Upper lobe of left lung (tissue), 6 donors: ENCODE measurements around the gene POU2F3. TPM values are rescaled to one million over a fixed set of nuclear protein-coding genes. Genes with fewer than 3 reads are reported as not detected.
"Not testable (repeated sequence)": the region's sequence is repeated elsewhere in the genome, so short reads cannot be mapped to it uniquely, and the experiment has no call there.

ENCODE experiments used
- ATAC-seq, 2 donors: fragments of 200-7000 bp; cut with Tn5 transposase; one replicate each; pipeline ENCODE4 v1.9.1; 2022; ENCODE audit warnings: mild to moderate bottlenecking in 2 of 2, moderate library complexity in 2 of 2; ENCODE audit not compliant: low FRiP score in 2 of 2
- DNase-seq, 2 donors: peaks; one replicate each; pipeline ENCODE4 v3.0.0-alpha.2; 2019 to 2020
- H3K27ac ChIP-seq, 4 donors: fragments of 200-600 bp; sonication (generic); one replicate each; pipeline ENCODE4 v1.5.1; 2016 to 2019
- H3K27me3 ChIP-seq, 4 donors: fragments of 200-600 bp; sonication (generic); one replicate each; pipeline ENCODE4 v1.5.1; 2017 to 2019
- H3K36me3 ChIP-seq, 4 donors: fragments of 200-600 bp; sonication (generic); one replicate each; pipeline ENCODE4 v1.5.1; 2016 to 2019
- H3K4me1 ChIP-seq, 4 donors: fragments of 200-600 bp; sonication (generic); one replicate each; pipeline ENCODE4 v1.5.1; 2018 to 2019
- H3K4me3 ChIP-seq, 4 donors: fragments of 200-600 bp; sonication (generic); one replicate each; pipeline ENCODE4 v1.5.1; 2017 to 2019; ENCODE audit warnings: mild to moderate bottlenecking in 2 of 4, moderate library complexity in 1 of 4
- H3K9me3 ChIP-seq, 4 donors: fragments of 200-600 bp; sonication (generic); one replicate each; pipeline ENCODE4 v1.5.1; 2018 to 2019
- CTCF ChIP-seq, 6 experiments: fragments of 450-650 bp in 4 of 6; fragments of 200-600 bp in 2 of 6; sonication (generic) in 2 of 6; IDR thresholded peaks; one replicate each; pipeline ENCODE4 v1.5.1; 2016 to 2019; ENCODE audit warnings: antibody characterized with exemption in 6 of 6
- EP300 ChIP-seq, 4 donors: sonication (generic); formaldehyde crosslinking; IDR thresholded peaks; one replicate each; pipeline ENCODE4 v1.5.1; 2017; ENCODE audit warnings: antibody characterized with exemption in 4 of 4, control low read depth in 2 of 4
- POLR2A ChIP-seq, 4 donors: fragments of 450-650 bp; IDR thresholded peaks; one replicate each; pipeline ENCODE4 v1.5.1; 2016 to 2017; ENCODE audit warnings: antibody characterized with exemption in 4 of 4, mild to moderate bottlenecking in 2 of 4
- POLR2AphosphoS5 ChIP-seq, 2 donors: sonication (generic); formaldehyde crosslinking; IDR thresholded peaks; one replicate each; pipeline ENCODE4 v1.5.1; 2017; ENCODE audit warnings: antibody characterized with exemption in 2 of 2
- WGBS, 2 donors: methylation state at CpG; one replicate each; pipeline ENCODE4 v1.1.5; 2017 to 2018; 5-methylcytosine and 5-hydroxymethylcytosine counted together
- total RNA-seq, 6 donors: library from RNA; depleted of rRNA in 4 of 6; stranded (reverse); fragments of >200 nt in 4 of 6; gene quantifications; one replicate each; pipeline versions ENCODE4 v1.1.0 to v1.2.1, GENCODE V29; 2016 to 2021
- donor health status: DM: no; HTN: no; CAD: no; lungs with moderate emphysema.
- donor health status: DM: no; HTN: yes; CAD: no; lungs with severe emphysema.

The POU2F3 gene
- total RNA-seq, 6 donors from 2014 or later = 1.7 to 21.0 (median 3.5) TPM

- no peaks in the 10 kb centered on the region for H3K4me1 ChIP-seq
- no peak overlapping the region for H3K4me3 ChIP-seq
- ATAC-seq (no peak), DNase-seq (no peak)
- 59 to 63% methylated on average over 9 of the region's 9 CpGs for WGBS, 2 donors
- H3K36me3 ChIP-seq = no peaks in the 10 kb centered on the region
- no peaks in the 10 kb centered on the region for H3K27me3 ChIP-seq
- no peaks in the 10 kb centered on the region for H3K9me3 ChIP-seq
- TF ChIP-seq POLR2A (IDR thresholded peaks at IDR 0.05) = no peak
- TF ChIP-seq POLR2AphosphoS5 (IDR thresholded peaks at IDR 0.05) = no peak
- no peak for TF ChIP-seq CTCF (IDR thresholded peaks at IDR 0.05)
- no peak for TF ChIP-seq EP300 (IDR thresholded peaks at IDR 0.05)
- H3K27ac ChIP-seq = no peak overlapping the region
These were observed 8.8 kb downstream of the POU2F3 start for GRCh38 chr11:120248551-120249278.

GRCh38 chr11:120249279-120250262, 9.6 kb downstream of the POU2F3 start:
- H3K9me3 ChIP-seq = no peaks in the 10 kb centered on the region
- no peaks in the 10 kb centered on the region for H3K4me1 ChIP-seq
- no peaks in the 10 kb centered on the region for H3K27me3 ChIP-seq
- H3K27ac ChIP-seq = no peak overlapping the region
- TF ChIP-seq POLR2A (IDR thresholded peaks at IDR 0.05) = no peak
- ATAC-seq = no peak
- H3K4me3 ChIP-seq = no peak overlapping the region
- H3K36me3 ChIP-seq = no peaks in the 10 kb centered on the region
- 80 to 84% methylated on average over 8 of the region's 8 CpGs for WGBS, 2 donors
- DNase-seq = no peak

- H3K4me3 ChIP-seq, DNase-seq, H3K36me3 ChIP-seq, ATAC-seq, H3K27ac ChIP-seq, H3K4me1 ChIP-seq, H3K9me3 ChIP-seq, H3K27me3 ChIP-seq: not testable (repeated sequence)
- WGBS, 2 donors = 84 to 93% methylated on average over 13 of the region's 13 CpGs
These were observed 13.4 kb downstream of the POU2F3 start for GRCh38 chr11:120253377-120253776.

- TF ChIP-seq POLR2A (IDR thresholded peaks at IDR 0.05) (no peak), POLR2AphosphoS5 (IDR thresholded peaks at IDR 0.05) (no peak), CTCF (IDR thresholded peaks at IDR 0.05) (no peak), EP300 (IDR thresholded peaks at IDR 0.05) (no peak)
- no peak for ATAC-seq
- H3K27me3 ChIP-seq = no peaks in the 10 kb centered on the region
These were observed 15.0 kb downstream of the POU2F3 start for GRCh38 chr11:120254788-120255518.

GRCh38 chr11:120255519-120255866, 15.6 kb downstream of the POU2F3 start:
- ATAC-seq (no peak), DNase-seq (no peak)
- no peak for TF ChIP-seq CTCF (IDR thresholded peaks at IDR 0.05)
- no peaks in the 10 kb centered on the region for H3K4me1 ChIP-seq
- no peaks in the 10 kb centered on the region for H3K27me3 ChIP-seq
- no peak overlapping the region for H3K4me3 ChIP-seq
- H3K9me3 ChIP-seq = no peaks in the 10 kb centered on the region
- 14 to 25% methylated on average over 2 to 9 of the region's 9 CpGs for WGBS, 2 donors
- H3K36me3 ChIP-seq = no peaks in the 10 kb centered on the region
- no peak overlapping the region for H3K27ac ChIP-seq

More at GRCh38 chr11:120254788-120255518, 15.0 kb downstream of the POU2F3 start:
- WGBS, 2 donors = 14 to 25% methylated on average over 11 to 13 of the region's 13 CpGs
- peak in 1 of 2 donors; percentile 35 for DNase-seq
- no peaks in the 10 kb centered on the region for H3K36me3 ChIP-seq
- H3K4me3 ChIP-seq = no peak overlapping the region
- H3K27ac ChIP-seq = no peak overlapping the region
- no peaks in the 10 kb centered on the region for H3K9me3 ChIP-seq
- no peaks in the 10 kb centered on the region for H3K4me1 ChIP-seq
